HUES6 (cell line): Measurements from ENCODE around the gene LCN1.
"Not testable (repeated sequence)": the region's sequence is repeated elsewhere in the genome, so short reads cannot be mapped to it uniquely, and the experiment has no call there.

Experiments
- H3K27ac ChIP-seq: 2 replicates; pipeline ENCODE4 v1.7.0; 2013; ENCODE audit warnings: low read depth, mild to moderate bottlenecking, low read length, inconsistent platforms
- H3K27me3 ChIP-seq: 2 replicates; pipeline ENCODE4 v1.6.1; 2013; ENCODE audit warnings: low read length; ENCODE audit not compliant: control insufficient read depth, insufficient read depth
- H3K36me3 ChIP-seq: 2 replicates; pipeline ENCODE4 v1.6.1; 2013; ENCODE audit warnings: low read length; ENCODE audit not compliant: control insufficient read depth, insufficient read depth
- H3K4me1 ChIP-seq: 2 replicates; pipeline ENCODE4 v1.6.1; 2013; ENCODE audit warnings: low read length; ENCODE audit not compliant: control insufficient read depth, insufficient read depth
- H3K4me3 ChIP-seq: 2 replicates; pipeline ENCODE4 v1.5.1; 2013; ENCODE audit warnings: low read depth, low read length
- H3K9ac ChIP-seq: one replicate; pipeline ENCODE4 v1.6.1; 2013; ENCODE audit warnings: mild to moderate bottlenecking, low read length
- H3K9me3 ChIP-seq: 2 replicates; pipeline ENCODE4 v1.6.1; 2013; ENCODE audit warnings: low read depth, low read length; ENCODE audit not compliant: control insufficient read depth, insufficient read depth

LCN1 gene

DNA sequence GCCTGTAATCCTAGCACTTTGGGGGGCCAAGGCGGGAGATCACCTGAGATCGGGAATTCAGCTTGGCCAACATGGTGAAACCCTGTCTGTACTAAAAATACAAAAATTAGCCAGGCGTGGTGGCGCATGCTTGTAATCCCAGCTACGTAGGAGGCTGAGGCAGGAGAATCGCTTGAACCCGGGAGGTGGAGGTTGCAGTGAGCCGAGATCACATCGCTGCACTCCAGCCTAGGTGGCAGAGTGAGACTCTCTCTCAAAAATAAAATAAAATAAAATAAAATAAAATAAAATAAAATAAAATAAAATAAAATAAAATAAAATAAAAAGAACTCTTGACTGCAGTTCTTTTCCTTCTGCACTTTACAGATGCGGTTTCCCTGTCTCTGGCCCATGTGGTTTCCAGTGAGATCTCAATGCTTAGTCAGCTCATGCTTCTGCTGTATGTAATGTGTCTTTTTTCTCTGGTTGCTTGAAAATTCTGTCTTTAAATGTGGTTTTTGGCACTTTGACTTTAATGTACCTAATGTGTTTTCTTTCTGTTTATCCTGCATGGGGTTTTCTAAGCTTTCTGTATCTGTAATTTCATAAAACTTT, 7.7 kb downstream of the LCN1 start:
- H3K9ac ChIP-seq, H3K27ac ChIP-seq, H3K36me3 ChIP-seq, H3K27me3 ChIP-seq, H3K9me3 ChIP-seq, H3K4me3 ChIP-seq: not testable (repeated sequence)
- peaks cover 12% of the 10 kb centered on the region for H3K4me1 ChIP-seq

- H3K9me3 ChIP-seq = no peaks in the 10 kb centered on the region
- peaks cover 17% of the 10 kb centered on the region for H3K4me1 ChIP-seq
- no peaks in the 10 kb centered on the region; the same call in 1 of the 2 replicates for H3K27me3 ChIP-seq
- no peaks in the 10 kb centered on the region for H3K36me3 ChIP-seq
- H3K27ac ChIP-seq = no peak overlapping the region
- H3K4me3 ChIP-seq = no peak overlapping the region
- no peak overlapping the region for H3K9ac ChIP-seq
Observed at GRCh38 chr9:135530146-135530545, 8.9 kb downstream of the LCN1 start.

DNA sequence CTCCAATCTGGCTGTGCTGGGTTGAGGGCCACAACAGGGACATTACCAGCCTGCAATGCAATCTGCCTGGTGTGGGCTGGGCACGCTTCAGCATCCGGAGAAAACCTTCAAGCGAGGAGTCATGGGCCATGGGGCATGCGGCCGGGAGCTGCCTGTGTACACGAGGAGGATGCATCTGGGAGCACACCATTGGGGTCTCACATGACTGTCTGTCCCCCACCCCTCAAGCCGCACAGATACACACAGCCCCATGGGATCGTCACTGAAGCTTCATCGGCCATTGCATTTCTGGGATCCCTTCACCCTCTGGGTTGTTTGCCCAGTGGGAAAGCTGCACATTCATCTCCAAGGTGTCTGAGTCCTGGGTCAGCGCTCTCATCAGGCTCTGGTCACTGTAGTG, 9.9 kb downstream of the LCN1 start:
- no peak overlapping the region for H3K4me3 ChIP-seq

DNA sequence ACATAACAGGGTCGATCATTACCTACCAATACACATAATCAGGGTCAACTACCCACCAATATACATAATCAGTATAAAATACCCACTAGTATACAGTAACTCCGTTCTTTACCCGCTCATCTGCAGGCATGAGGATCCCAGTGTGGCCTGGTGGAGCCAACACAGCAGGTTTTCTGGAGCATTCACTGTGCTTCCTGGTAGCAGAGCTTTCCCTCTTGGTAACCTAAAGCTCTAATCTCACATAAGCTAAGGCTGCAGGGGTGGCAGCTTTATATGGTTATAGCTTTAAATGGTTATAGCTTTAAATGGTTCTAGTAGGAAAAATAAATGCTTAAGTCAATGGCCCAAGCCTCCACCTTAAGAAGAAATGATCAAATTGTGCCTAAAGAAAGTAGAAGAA, 11.9 kb downstream of the LCN1 start:
- H3K4me1 ChIP-seq = peaks cover 8% of the 10 kb centered on the region; the same call in 1 of the 2 replicates
- H3K27ac ChIP-seq = no peak overlapping the region
- H3K9ac ChIP-seq = no peak overlapping the region
- no peak overlapping the region for H3K4me3 ChIP-seq
- peaks cover 3% of the 10 kb centered on the region; the same call in 1 of the 2 replicates for H3K27me3 ChIP-seq
- H3K36me3 ChIP-seq = no peaks in the 10 kb centered on the region
- no peaks in the 10 kb centered on the region for H3K9me3 ChIP-seq

More for the DNA sequence above, 9.9 kb downstream of the LCN1 start:
- Histone ChIP-seq H3K9ac (no peak overlapping the region), H3K27me3 (no peaks in the 10 kb centered on the region; the same call in 1 of the 2 replicates), H3K4me1 (peaks cover 17% of the 10 kb centered on the region), H3K27ac (no peak overlapping the region), H3K36me3 (no peaks in the 10 kb centered on the region), H3K9me3 (no peaks in the 10 kb centered on the region)

DNA sequence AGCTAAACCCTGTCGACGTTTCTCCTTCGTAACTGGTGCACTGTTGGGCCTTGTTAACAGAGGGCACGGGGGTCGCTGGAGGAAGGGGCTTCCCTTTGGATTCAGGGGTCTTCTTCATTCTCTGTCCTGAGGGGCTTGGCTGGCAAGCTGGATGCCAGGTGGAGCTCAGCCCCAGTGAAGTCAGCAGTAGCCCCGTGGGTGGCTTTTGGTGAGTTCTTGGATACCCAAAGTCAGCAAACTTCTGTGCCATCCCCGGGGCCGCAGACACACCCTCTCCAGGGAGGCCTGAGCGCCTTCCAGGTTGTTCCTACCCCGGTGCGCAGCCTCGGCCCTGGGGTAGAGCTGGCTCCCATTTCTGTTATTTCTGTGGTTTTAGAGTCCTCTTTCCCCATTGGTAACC, 12.4 kb downstream of the LCN1 start:
- Histone ChIP-seq H3K9me3 (no peaks in the 10 kb centered on the region), H3K4me3 (no peak overlapping the region), H3K36me3 (no peaks in the 10 kb centered on the region), H3K27me3 (peaks cover 3% of the 10 kb centered on the region; the same call in 1 of the 2 replicates), H3K27ac (no peak overlapping the region), H3K4me1 (peaks cover 8% of the 10 kb centered on the region; the same call in 1 of the 2 replicates), H3K9ac (no peak overlapping the region)

DNA sequence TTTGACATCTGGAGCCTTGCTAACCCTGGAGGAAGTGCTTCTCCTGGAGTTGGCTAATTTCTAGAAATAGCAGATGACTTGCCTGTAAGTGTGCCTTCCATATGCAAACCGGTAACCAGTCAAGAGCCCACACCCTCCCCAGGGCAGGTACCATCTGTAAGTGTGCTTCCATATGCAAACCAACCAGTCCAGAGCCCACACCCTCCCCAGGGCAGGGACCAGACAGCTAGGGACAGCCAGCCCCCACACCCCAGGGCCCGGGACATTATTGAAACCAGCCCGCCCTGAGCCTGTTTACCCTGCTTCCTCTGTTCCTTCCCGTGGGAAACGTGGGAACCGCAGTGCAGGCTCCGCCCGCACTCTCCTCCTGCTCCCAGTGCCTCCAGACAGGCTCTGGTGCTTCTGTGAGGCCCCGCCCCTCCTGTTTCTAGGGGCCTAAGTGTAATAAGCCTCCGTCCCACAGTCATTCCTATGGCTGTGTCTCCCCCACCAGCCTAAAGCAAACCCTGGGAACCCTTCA, 13.0 kb downstream of the LCN1 start:
- not testable (repeated sequence) for H3K27ac ChIP-seq, H3K4me3 ChIP-seq, H3K9me3 ChIP-seq, H3K9ac ChIP-seq, H3K4me1 ChIP-seq, H3K36me3 ChIP-seq, H3K27me3 ChIP-seq

GRCh38 chr9:135534826-135535225, 13.6 kb downstream of the LCN1 start:
- not testable (repeated sequence) for H3K27me3 ChIP-seq, H3K27ac ChIP-seq, H3K36me3 ChIP-seq, H3K4me1 ChIP-seq, H3K4me3 ChIP-seq, H3K9ac ChIP-seq, H3K9me3 ChIP-seq

DNA sequence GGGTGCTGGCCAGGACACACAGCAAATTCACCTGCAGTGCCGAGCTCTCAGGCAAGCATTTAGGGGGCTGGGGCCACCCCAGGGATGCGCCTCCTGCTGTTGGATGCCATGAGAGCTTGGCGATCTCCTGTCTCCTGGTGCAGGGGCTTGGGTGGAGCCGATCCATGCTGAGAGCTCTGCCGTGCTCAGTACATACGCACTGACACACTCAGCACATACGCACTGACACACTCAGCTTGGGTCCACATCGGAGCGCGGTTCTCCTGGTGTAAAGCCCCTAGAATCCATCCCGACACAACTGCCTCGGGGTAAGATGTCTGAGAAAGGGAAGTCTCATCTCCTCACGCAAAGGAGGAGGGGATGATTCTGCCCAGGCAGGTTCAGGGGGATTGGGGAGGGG, 14.4 kb downstream of the LCN1 start:
- not testable (repeated sequence) for H3K36me3 ChIP-seq, H3K27ac ChIP-seq, H3K9ac ChIP-seq, H3K27me3 ChIP-seq, H3K4me3 ChIP-seq, H3K9me3 ChIP-seq, H3K4me1 ChIP-seq

DNA sequence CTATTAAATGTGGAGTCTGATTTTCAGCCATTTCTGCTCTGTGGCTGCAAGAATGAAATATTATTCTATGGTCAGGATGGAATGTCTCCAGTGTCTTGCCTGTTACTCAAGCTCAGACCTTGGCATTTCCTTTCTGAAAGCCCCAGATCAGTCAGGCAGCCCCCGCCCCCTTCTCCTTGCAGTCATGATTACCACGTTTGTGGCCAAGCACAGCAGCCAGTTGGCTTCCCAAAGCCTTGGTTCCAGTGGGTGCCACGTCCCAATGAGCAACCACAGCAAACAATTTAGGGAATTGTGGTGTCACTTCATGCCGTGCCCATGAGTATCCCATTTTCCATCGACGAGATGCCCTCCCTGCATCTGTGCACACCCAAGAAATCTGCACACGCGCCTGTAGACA, 15.0 kb downstream of the LCN1 start:
- H3K27me3 ChIP-seq = peaks cover 7% of the 10 kb centered on the region; the same call in 1 of the 2 replicates
- H3K9ac ChIP-seq = no peak overlapping the region
- no peaks in the 10 kb centered on the region for H3K36me3 ChIP-seq
- H3K27ac ChIP-seq = no peak overlapping the region
- H3K4me3 ChIP-seq = no peak overlapping the region
- no peaks in the 10 kb centered on the region for H3K9me3 ChIP-seq
- peaks cover 8% of the 10 kb centered on the region; the same call in 1 of the 2 replicates for H3K4me1 ChIP-seq

- not testable (repeated sequence) for H3K9ac ChIP-seq, H3K9me3 ChIP-seq, H3K27ac ChIP-seq, H3K4me1 ChIP-seq, H3K27me3 ChIP-seq, H3K36me3 ChIP-seq, H3K4me3 ChIP-seq
Observed at GRCh38 chr9:135543262-135543894, 22.1 kb downstream of the LCN1 start.

DNA sequence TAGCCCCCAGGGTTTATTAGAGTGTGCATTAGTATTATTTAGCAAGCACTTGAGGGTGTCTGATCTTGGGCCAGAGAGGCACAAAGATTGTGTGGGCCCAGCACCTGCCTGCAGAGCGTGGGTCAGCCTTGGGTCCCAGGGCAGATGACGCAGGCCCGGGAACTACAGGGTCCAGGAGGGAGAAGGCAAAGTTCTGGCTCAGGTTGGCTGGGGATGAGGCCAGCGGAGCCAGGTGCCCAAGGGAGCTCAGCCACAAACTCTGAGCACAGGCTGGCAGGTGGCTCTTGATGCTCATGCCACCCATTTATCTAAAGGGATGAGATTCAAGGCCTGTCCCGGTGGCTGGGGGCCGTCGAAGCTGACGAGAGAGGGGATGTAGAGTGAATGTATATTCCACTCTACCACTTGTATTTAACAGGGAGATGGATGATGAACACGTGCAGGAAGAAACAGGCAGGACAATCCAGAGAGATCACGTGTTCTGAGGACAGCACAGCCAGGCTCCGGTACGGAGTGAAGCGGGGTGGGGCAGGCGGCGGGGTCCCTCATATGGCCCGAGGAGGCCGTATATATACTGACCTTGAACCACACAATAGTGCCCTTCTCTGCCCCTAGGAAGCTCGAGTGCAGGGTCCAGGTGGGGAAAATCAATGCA, 23.9 kb downstream of the LCN1 start:
- Histone ChIP-seq H3K36me3 (no peaks in the 10 kb centered on the region), H3K4me1 (no peaks in the 10 kb centered on the region), H3K27me3 (no peaks in the 10 kb centered on the region), H3K9ac (no peak overlapping the region), H3K27ac (no peak overlapping the region), H3K9me3 (no peaks in the 10 kb centered on the region), H3K4me3 (no peak overlapping the region)
